Thymus (tissue), 14 donors: Measurements from ENCODE around the gene ZNF726. TPM values are rescaled to one million over a fixed set of nuclear protein-coding genes. Genes with fewer than 3 reads are reported as not detected.
"Not testable (repeated sequence)": the region's sequence is repeated elsewhere in the genome, so short reads cannot be mapped to it uniquely, and the experiment has no call there.

Source experiments
- DNase-seq, 9 donors: peaks; one replicate each; pipeline ENCODE4 v3.0.0-alpha.2; 2013; ENCODE audit warnings: low spot score in 9 of 9, low read depth in 6 of 9, missing footprints in 1 of 9
- H3K27ac ChIP-seq, 2 donors: one replicate each; pipeline ENCODE4 v1.5.1; 2013; ENCODE audit warnings: control low read depth in 1 of 2, low read depth in 1 of 2, low read length in 1 of 2, mild to moderate bottlenecking in 1 of 2, moderate library complexity in 1 of 2
- H3K27me3 ChIP-seq, 2 donors: one replicate each; pipeline ENCODE4 v1.5.1; 2013; ENCODE audit warnings: low read length in 1 of 2; ENCODE audit not compliant: control insufficient read depth in 2 of 2, insufficient read depth in 1 of 2
- H3K36me3 ChIP-seq, 2 donors: one replicate each; pipeline ENCODE4 v1.5.1; 2013; ENCODE audit warnings: low read length in 1 of 2, mild to moderate bottlenecking in 1 of 2, moderate library complexity in 1 of 2; ENCODE audit not compliant: control insufficient read depth in 2 of 2, insufficient read depth in 2 of 2
- H3K4me1 ChIP-seq, 2 donors: one replicate each; pipeline ENCODE4 v1.5.1; 2013; ENCODE audit warnings: low read length in 2 of 2; ENCODE audit not compliant: control insufficient read depth in 2 of 2, insufficient read depth in 2 of 2
- H3K4me3 ChIP-seq, 2 donors: one replicate each; pipeline ENCODE4 v1.5.1; 2013; ENCODE audit warnings: low read length in 2 of 2, control low read depth in 1 of 2, mild to moderate bottlenecking in 1 of 2
- H3K9me3 ChIP-seq, 2 donors: one replicate each; pipeline ENCODE4 v1.5.1; 2013; ENCODE audit warnings: low read length in 1 of 2, mild to moderate bottlenecking in 1 of 2; ENCODE audit not compliant: control insufficient read depth in 2 of 2, insufficient read depth in 1 of 2
- WGBS: extraction: QIAGEN DNeasy Blood & Tissue Kit; methylation state at CpG from one replicate; pipeline ENCODE4 v1.1.7; 2013; 5-methylcytosine and 5-hydroxymethylcytosine counted together
- long read RNA-seq, 10 donors: transcript quantifications; one replicate each; lab custom pipeline, GENCODE V29; 2026
- polyA plus RNA-seq: library from polyadenylated mRNA; stranded (reverse); fragments of 200-250 nt; gene quantifications from one replicate; pipeline ENCODE4 v1.2.3, GENCODE V29; 2013
- total RNA-seq: library from RNA; stranded (reverse); fragments of 120-200 nt; gene quantifications from one replicate; pipeline ENCODE4 v1.2.4, GENCODE V29; 2013
- donor health status: healthy.

Gene ZNF726
- total RNA-seq (10.5 TPM), polyA plus RNA-seq (4.7 TPM)
- long read RNA-seq, donor 1 = 0 reads
- long read RNA-seq, donor 2, partial matches to known transcripts = 0 of 4 reads
- long read RNA-seq, donor 2, other reads (novel, unspliced or antisense) = 0 of 4 reads
- long read RNA-seq, donor 3, partial matches to known transcripts = 0 of 6 reads
- long read RNA-seq, donor 3, other reads (novel, unspliced or antisense) = 0 of 6 reads
- long read RNA-seq, donor 4, partial matches to known transcripts = 0 of 2 reads
- long read RNA-seq, donor 4, other reads (novel, unspliced or antisense) = 0 of 2 reads
- long read RNA-seq, donor 5, transcript ZNF726-204 (3 exons, 1,798 nt) = major isoform, 6 of 8 reads
- long read RNA-seq, donor 5, partial matches to known transcripts = 0 of 8 reads
- long read RNA-seq, donor 5, other reads (novel, unspliced or antisense) = 0 of 8 reads
- long read RNA-seq, donor 6, partial matches to known transcripts = 0 of 1 reads
- long read RNA-seq, donor 6, other reads (novel, unspliced or antisense) = 0 of 1 reads
- long read RNA-seq, donor 7, partial matches to known transcripts = 0 of 4 reads
- long read RNA-seq, donor 7, other reads (novel, unspliced or antisense) = 0 of 4 reads
- long read RNA-seq, donor 8, partial matches to known transcripts = 0 of 1 reads
- long read RNA-seq, donor 8, other reads (novel, unspliced or antisense) = 0 of 1 reads
- long read RNA-seq, donor 9, partial matches to known transcripts = 0 of 3 reads
- long read RNA-seq, donor 9, other reads (novel, unspliced or antisense) = 0 of 3 reads
- long read RNA-seq, donor 10, partial matches to known transcripts = 0 of 1 reads
- long read RNA-seq, donor 10, other reads (novel, unspliced or antisense) = 0 of 1 reads

GRCh38 chr19:23914402-23915286 is at the start of gene ZNF726:
Gene ZNF726, plus strand, starts transcription at chr19:23914886. Its CDS starts 109 bp downstream, at chr19:23914995.
- Histone ChIP-seq H3K9me3 (no peaks in the 10 kb centered on the region), H3K36me3 (no peaks in the 10 kb centered on the region), H3K27me3 (no peaks in the 10 kb centered on the region), H3K4me3 (peak within 1 kb of the TSS; percentile 61 to 77), H3K27ac (peak within 1 kb of the TSS; percentile 57 to 81), H3K4me1 (no peaks in the 10 kb centered on the region)
- DNase-seq = peak; percentile 76 to 97 (median 88)
- 10% methylated on average over 44 of the region's 44 CpGs for WGBS

GRCh38 chr19:23867895-23868294 is 46.8 kb upstream of the ZNF726 start:
- Histone ChIP-seq H3K27me3 (no peaks in the 10 kb centered on the region), H3K9me3 (peaks cover 0 to 1% of the 10 kb centered on the region in 2 donors)
- WGBS = 90% methylated on average over 4 of the region's 4 CpGs

GRCh38 chr19:23868630-23869029 is 46.1 kb upstream of the ZNF726 start:
- H3K36me3 ChIP-seq = no peaks in the 10 kb centered on the region
- WGBS = 97% methylated on average over 3 of the region's 3 CpGs
- H3K4me1 ChIP-seq = no peaks in the 10 kb centered on the region
- H3K9me3 ChIP-seq = peaks cover 0 to 1% of the 10 kb centered on the region in 2 donors
- no peak for DNase-seq
- no peak overlapping the region for H3K27ac ChIP-seq
- H3K27me3 ChIP-seq = no peaks in the 10 kb centered on the region
- no peak overlapping the region for H3K4me3 ChIP-seq

More at GRCh38 chr19:23867895-23868294, 46.8 kb upstream of the ZNF726 start:
- Histone ChIP-seq H3K4me3 (no peak overlapping the region), H3K36me3 (no peaks in the 10 kb centered on the region), H3K4me1 (no peaks in the 10 kb centered on the region), H3K27ac (no peak overlapping the region)
- DNase-seq = no peak

GRCh38 chr19:23872282-23872919 is 42.3 kb upstream of the ZNF726 start:
- Histone ChIP-seq H3K27ac (no peak overlapping the region), H3K4me1 (no peaks in the 10 kb centered on the region), H3K4me3 (no peak overlapping the region), H3K27me3 (no peaks in the 10 kb centered on the region), H3K9me3 (peaks cover 3 to 10% of the 10 kb centered on the region in 2 donors), H3K36me3 (no peaks in the 10 kb centered on the region)
- no peak for DNase-seq
- 89% methylated on average over 1 of the region's 1 CpG for WGBS

- Histone ChIP-seq H3K9me3 (peaks cover 1 to 14% of the 10 kb centered on the region in 2 donors), H3K27me3 (no peaks in the 10 kb centered on the region), H3K4me1 (no peaks in the 10 kb centered on the region), H3K27ac (no peak overlapping the region), H3K4me3 (no peak overlapping the region), H3K36me3 (no peaks in the 10 kb centered on the region)
- no peak for DNase-seq
- WGBS = 84% methylated on average over 12 of the region's 12 CpGs
Measured at GRCh38 chr19:23876261-23876660, 38.4 kb upstream of the ZNF726 start.

GRCh38 chr19:23876756-23877155 is 37.9 kb upstream of the ZNF726 start:
- not testable (repeated sequence) for H3K4me1 ChIP-seq, H3K27ac ChIP-seq, H3K27me3 ChIP-seq, DNase-seq, H3K4me3 ChIP-seq, H3K36me3 ChIP-seq
- peaks cover 1 to 14% of the 10 kb centered on the region in 2 donors for H3K9me3 ChIP-seq
- WGBS = 83% methylated on average over 3 of the region's 3 CpGs

- Histone ChIP-seq H3K36me3 (no peaks in the 10 kb centered on the region), H3K4me3 (no peak overlapping the region), H3K27ac (no peak overlapping the region), H3K27me3 (no peaks in the 10 kb centered on the region), H3K4me1 (no peaks in the 10 kb centered on the region), H3K9me3 (peaks cover 0 to 3% of the 10 kb centered on the region in 2 donors)
- 79% methylated on average over 5 of the region's 5 CpGs for WGBS
- DNase-seq = no peak
Measured at GRCh38 chr19:23882493-23882892, 32.2 kb upstream of the ZNF726 start.

- Histone ChIP-seq H3K27ac (no peak overlapping the region), H3K4me1 (no peaks in the 10 kb centered on the region), H3K9me3 (no peaks in the 10 kb centered on the region), H3K36me3 (no peaks in the 10 kb centered on the region), H3K4me3 (no peak overlapping the region), H3K27me3 (no peaks in the 10 kb centered on the region)
- 88% methylated on average over 2 of the region's 2 CpGs for WGBS
- no peak for DNase-seq
Measured at GRCh38 chr19:23884363-23884762, 30.3 kb upstream of the ZNF726 start.
